GM21360 (cell line): ENCODE results near the gene TULP4.

Source experiments
- ATAC-seq: cut with Tn5 transposase; IDR thresholded peaks from one replicate; pipeline ENCODE4 v1.9.1; 2021; ENCODE audit warnings: mild to moderate bottlenecking, moderate library complexity; ENCODE audit not compliant: unreplicated experiment

Gene TULP4

DNA sequence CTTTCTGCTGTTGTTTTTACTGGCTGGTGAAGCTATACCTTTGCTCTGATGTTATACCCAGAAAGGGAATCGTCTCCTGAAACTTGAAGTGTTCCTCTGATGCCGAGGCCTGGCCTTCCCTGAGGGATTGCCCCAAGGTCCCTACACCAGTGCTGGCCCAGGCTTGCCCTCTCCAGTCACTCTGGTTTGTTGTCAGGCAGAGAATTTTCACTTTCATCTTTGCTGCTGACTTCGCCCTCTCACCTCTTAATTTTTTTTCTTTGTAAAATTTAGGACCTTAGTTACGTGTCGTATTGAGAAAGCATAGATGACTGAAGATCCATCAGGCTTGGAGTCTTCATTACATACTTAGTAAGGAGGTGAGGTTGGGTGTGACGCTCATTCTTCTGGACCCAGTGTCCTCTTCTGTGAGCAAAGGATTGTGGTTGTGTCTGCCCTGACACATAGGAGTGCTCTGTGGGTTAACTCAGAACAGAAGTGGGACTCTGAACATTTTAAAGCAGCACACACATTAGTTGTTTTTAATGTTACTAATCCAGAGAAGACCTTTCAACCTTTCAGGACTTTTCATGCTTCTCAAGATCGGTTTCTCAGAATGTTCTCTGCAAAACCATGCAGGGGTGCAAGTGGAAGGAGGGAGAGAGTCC, 45.4 kb downstream of the TULP4 start:
- no peak for ATAC-seq

DNA sequence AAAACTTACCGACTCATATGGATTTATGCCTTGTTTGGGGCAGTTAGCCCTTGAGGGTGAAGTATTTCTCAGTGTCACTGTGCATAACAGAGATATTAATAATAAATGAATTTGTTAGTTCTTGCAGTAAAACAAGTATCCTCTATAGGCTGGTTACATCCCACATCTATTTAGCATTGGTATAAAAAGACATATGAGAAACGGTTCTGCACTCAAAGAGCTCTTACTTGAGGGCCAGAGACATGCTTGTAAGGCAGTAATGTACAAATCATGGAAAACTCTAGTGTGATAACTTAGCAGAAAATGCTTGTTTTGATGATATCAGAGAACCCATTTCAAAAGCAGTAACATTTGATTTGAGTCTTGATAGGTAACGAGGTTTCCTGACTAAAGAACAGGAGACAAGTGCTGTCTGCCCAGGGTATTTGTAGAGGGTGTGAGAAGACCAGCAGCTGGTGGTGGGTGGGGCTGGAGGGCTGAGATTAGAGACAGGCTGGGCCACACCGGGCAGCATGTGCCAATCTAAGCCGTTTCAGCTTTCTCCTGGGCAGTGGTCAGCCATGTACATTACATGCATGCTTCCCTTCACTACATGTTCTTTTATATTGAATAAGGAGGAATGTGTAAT, 46.3 kb downstream of the TULP4 start:
- ATAC-seq = no peak

DNA sequence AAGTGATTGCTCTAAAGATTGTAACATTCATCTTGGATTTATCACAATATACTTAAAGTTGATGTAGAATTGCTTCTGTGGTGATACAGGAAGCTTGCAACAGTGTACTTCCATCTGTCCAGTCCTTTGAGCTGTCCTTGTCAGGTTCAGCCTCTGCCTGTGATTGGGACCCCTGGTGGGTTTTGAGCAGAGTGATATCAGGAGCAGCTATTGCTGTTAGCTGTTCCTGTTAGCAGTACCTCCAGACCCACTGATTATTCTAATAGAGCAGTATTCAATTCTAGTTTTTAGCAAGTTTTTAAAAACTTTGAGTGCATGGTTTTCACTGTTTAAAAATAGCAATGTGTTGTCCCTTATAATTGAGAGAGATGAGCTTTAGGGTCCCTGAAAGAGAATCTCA, 48.8 kb downstream of the TULP4 start:
- no peak for ATAC-seq

- no peak for ATAC-seq
Observed at GRCh38 chr6:158361961-158362669, 49.9 kb downstream of the TULP4 start.

DNA sequence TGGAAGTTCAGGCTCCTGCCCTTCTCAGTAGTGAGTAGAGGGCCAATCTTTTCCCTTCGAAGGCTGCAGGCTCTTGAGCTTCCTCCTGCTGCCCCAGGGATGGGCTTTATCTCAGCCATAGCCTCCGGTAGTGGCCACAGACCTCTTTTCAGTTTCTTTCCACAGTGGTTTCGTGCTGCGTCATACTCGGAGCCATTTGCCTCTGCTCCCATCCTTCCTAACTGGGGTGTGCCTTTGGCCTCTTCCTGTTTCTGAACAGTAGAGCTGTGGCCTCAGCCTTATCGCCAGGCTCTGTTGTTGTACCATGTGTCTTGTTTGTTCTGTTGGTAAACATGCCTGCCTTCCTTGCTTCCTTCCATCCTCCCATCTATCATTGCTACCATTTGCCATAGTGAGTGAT, 54.1 kb downstream of the TULP4 start:
- ATAC-seq = no peak

DNA sequence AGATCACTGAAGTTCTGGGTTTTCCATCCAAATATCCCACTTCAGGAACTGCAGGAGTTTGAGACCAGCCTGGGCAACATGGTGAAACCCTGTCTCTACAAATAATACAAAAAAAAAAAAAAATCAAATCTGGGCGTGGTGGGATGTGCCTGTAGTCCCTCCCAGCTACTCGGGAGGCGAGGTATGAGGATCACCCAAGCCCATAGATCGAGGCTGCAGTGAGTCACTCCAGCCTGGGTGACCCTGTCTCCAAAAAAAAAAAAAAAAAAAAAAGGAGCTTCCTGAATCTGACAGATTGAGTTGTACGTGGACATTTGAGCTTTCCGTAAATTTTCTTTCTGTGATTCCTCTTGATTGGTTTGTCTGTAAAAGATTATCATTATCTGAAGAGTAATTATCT, 55.6 kb downstream of the TULP4 start:
- no peak for ATAC-seq

- ATAC-seq = no peak
Observed at GRCh38 chr6:158369241-158369640, 57.0 kb downstream of the TULP4 start.

- no peak for ATAC-seq
Observed at GRCh38 chr6:158370805-158371204, 58.5 kb downstream of the TULP4 start.

- ATAC-seq = no peak
Observed at GRCh38 chr6:158371261-158371660, 59.0 kb downstream of the TULP4 start.

DNA sequence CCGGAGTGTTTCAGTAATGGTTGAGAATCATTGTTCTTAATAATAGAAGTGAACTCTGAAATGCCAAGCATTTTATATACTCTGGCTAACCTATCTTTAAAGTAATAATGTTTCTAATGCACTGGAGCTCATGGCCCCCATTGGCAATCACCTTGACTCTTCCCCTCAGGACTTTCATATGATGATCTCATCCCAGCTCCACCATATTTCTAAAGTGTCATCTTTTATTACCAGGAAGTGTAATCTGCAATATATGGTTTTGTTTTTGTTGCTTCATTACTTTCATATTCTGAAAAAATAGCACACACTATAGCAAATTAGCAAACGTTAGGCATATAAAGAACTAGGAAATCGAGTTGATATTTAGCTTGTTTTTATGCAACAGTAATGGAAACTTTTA, 60.3 kb downstream of the TULP4 start:
- no peak for ATAC-seq

DNA sequence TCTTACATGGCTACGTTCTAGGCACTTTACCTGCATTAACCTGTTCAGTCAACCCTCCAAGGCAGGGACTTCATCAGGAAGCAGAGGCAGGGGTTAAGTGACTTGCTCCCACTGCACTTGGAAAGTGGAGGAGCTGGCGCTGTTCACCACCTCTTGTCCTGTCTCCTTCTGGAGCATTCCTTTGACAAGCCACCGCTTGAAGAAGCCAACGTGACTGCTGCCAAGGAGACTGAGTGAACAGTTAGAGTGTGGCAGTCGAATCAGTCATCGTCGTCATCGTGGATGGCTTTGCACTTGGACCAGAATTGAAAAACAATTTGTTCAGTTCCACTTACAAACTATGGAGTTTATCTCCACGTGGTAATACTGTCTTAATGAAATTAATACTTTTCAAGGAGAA, 60.9 kb downstream of the TULP4 start:
- ATAC-seq = no peak

- ATAC-seq = no peak
Observed at GRCh38 chr6:158374020-158374419, 61.8 kb downstream of the TULP4 start.

DNA sequence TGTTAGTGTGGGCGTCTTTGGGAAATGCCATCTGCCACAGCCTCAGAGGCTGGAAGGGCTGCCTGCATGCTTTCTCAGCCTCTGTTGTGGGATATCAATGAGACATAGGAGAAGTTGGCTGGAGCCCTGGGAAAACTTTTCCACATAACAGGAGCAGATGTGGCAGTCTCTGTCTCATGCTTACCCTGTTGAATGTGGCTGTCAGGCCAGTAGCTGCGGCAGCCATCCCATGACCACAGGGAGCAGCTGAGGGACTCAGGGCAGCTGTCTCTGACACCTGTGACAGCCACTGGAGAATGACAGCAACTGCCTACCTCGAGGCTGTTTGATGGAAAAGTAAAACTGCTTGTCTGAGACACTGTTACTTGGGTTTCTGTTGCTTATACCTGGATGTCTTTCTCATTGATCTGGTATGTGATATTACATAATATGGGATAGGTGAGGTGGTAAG, 64.4 kb downstream of the TULP4 start:
- ATAC-seq = no peak

DNA sequence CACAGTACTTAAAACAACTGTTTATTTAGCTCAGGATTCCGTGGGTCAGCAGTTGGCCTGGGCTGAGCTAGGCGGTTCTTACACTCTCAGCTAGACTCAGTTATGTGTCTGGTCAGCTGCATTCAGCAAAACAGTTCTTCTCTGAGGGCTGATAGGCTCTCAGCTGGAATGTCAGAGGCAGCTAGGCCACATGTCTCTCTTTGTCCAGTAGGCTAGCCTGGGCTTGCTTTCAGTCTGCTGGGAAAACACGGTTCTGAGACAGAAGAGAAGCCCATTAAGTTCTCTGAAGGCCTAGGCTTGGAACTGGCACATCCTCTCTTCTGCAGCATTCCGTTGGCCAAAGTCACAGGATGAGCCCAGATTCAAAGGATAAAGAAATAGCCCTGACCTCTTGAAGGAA, 65.6 kb downstream of the TULP4 start:
- ATAC-seq = no peak

DNA sequence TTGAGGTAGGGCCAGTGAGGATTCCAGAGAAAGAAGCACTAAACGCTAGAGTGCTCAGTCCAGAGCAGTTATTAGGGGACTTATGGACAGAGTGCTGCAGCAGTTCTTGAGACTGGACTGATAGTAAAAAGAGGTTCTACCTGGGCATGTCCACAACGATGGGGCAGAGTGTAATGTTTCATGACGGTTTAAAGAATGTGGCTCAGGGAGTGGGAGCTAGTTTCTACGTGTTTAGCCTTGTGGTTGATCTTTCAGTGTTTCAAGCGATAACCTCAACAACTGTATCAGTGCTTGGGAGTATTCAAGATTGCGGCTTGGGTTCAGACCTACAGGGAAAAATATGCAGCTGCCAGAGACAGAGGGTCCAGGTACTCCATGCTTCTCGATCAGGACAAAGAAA, 67.1 kb downstream of the TULP4 start:
- no peak for ATAC-seq

- no peak for ATAC-seq
Observed at GRCh38 chr6:158381214-158381613, 68.9 kb downstream of the TULP4 start.

- no peak for ATAC-seq
Observed at GRCh38 chr6:158382491-158382890, 70.2 kb downstream of the TULP4 start.

DNA sequence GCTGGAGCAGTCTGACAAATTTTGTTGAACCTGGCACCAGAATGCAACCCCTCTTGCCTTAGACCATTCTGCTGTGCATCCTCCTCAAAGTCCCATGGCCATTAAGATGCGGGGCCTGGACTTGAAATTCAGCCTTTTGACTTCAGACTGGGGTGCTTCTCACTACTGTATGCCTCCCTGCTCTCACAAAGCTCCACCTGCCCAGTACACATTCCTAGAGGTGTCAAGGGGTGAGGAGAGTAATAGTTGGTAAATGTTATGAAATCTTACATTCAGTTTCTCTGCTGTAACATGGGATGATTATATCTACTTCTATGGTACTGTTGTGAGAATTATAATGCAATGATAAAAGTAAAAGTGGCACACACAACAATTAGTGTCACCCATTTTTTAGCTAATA, 70.8 kb downstream of the TULP4 start:
- no peak for ATAC-seq

DNA sequence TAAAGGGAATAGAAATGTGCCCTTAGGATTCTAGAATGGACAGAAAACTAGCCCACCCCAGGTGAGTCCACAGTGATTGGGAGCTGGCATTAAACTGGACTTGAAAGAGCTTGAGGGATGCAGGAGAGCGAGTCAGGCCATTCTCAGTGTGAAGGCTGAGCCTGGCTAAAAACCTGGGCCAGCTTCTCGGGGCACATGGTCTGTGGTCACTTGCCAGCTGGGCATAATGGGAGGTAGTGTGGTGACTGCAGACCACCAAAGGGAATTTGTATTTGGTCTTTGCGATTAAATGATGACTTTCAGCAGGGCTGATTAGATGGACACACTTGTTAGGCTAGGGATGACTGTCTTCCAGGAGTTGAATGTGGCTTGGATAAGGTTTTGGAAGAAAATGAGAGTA, 71.3 kb downstream of the TULP4 start:
- no peak for ATAC-seq

GRCh38 chr6:158384671-158385110, 72.4 kb downstream of the TULP4 start:
- ATAC-seq = no peak

DNA sequence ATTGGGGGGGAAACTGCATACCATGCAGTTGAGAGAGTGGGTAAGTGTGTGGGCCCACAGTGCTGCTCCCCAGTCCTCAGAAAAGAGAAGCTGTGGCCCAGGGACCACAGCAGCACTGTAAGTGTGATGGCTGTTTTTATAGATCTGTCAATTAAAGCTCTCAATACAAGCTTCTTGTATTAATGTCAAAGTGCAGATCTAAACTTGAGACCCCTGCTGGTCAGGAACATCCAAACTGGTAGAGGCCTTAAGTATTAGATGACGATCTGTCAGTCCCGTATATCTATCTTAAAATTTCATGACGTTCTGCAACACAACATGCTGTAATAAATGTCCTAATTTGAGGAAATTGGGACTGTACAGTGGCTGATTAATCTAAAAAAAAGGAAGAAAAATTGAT, 74.8 kb downstream of the TULP4 start:
- ATAC-seq = no peak

DNA sequence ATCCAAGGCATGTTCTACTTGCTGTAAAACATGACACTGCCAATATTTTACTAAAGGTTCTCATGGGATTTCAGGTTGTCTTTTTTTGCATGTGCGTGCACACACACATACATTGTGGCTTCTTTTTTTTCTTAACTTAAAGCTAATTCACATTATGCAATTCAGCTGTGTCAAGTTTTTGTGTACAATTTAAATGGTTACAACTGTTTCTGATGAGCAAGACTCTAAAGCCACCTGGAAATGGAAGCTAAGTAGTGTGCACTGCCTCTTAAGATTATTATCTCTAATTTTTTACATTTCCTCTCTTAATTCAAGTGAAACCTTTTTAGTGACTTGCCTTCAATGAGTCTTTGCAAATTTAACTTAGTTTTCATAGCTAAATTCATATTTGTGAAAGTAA, 75.3 kb downstream of the TULP4 start:
- no peak for ATAC-seq
